Measurements from ENCODE around the gene TRPC4AP.

The TRPC4AP gene

DNA sequence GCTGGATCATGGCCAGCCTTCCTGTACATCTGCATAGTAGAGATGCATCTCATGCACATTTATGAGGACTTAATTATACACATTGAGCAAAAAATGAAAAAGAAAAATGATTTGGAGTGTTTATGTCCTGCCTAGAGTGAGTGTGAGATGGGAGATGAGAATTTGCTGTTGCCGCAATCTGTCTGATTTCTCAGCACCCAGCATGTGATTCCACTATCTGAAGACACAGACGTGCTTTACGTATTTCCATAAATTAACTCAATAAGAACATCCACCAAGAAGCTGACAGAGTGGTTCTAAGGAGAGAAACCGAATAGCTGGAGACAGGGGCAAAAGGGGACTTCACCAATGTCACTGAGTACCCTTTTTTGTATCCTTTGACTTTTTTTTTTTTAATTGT, 39.3 kb upstream of the TRPC4AP start:
- H4K20me1 ChIP-seq (ENCODE audit: insufficient read depth, low read length), result no peaks in the 10 kb centered on the region
- H3K9me2 ChIP-seq (replicated peaks; ENCODE audit: insufficient read depth, low read length), result no peaks in the 10 kb centered on the region
- H3K27ac ChIP-seq (ENCODE audit: low read length), result no peak overlapping the region
- H3K79me2 ChIP-seq (ENCODE audit: low read length), result no peaks in the 10 kb centered on the region
- no peak overlapping the region for H3K4me2 ChIP-seq (ENCODE audit: low read depth, low read length)
- DNase-seq, result no peak
- no peak overlapping the region for H2AFZ ChIP-seq (ENCODE audit: low read length)
- TF ChIP-seq, protein P1, sequence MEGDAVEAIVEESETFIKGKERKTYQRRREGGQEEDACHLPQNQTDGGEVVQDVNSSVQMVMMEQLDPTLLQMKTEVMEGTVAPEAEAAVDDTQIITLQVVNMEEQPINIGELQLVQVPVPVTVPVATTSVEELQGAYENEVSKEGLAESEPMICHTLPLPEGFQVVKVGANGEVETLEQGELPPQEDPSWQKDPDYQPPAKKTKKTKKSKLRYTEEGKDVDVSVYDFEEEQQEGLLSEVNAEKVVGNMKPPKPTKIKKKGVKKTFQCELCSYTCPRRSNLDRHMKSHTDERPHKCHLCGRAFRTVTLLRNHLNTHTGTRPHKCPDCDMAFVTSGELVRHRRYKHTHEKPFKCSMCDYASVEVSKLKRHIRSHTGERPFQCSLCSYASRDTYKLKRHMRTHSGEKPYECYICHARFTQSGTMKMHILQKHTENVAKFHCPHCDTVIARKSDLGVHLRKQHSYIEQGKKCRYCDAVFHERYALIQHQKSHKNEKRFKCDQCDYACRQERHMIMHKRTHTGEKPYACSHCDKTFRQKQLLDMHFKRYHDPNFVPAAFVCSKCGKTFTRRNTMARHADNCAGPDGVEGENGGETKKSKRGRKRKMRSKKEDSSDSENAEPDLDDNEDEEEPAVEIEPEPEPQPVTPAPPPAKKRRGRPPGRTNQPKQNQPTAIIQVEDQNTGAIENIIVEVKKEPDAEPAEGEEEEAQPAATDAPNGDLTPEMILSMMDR (IDR thresholded peaks at IDR 0.05; ENCODE audit: low read length), result no peak
- no peak for TF ChIP-seq EZH2phosphoT487 (IDR thresholded peaks at IDR 0.05; ENCODE audit: low read length)
- TF ChIP-seq EZH2 (optimal IDR thresholded peaks at IDR 0.05; ENCODE audit: low read depth, low read length), result no peak
- H3K9ac ChIP-seq (ENCODE audit: low read length), result no peak overlapping the region
- H3K36me3 ChIP-seq (replicated peaks; ENCODE audit: insufficient read depth, low read length), result no peaks in the 10 kb centered on the region
- no peaks in the 10 kb centered on the region for H3F3A ChIP-seq (ENCODE audit: insufficient read depth, low read length)
- no peaks in the 10 kb centered on the region for H3K27me3 ChIP-seq (replicated peaks; ENCODE audit: insufficient read depth, low read length)
- H3K9me3 ChIP-seq (replicated peaks; ENCODE audit: insufficient read depth, low read length), result no peaks in the 10 kb centered on the region
- H3K4me1 ChIP-seq (ENCODE audit: low read length), result no peaks in the 10 kb centered on the region
- no peak overlapping the region for H3K4me3 ChIP-seq (ENCODE audit: low read length)

DNA sequence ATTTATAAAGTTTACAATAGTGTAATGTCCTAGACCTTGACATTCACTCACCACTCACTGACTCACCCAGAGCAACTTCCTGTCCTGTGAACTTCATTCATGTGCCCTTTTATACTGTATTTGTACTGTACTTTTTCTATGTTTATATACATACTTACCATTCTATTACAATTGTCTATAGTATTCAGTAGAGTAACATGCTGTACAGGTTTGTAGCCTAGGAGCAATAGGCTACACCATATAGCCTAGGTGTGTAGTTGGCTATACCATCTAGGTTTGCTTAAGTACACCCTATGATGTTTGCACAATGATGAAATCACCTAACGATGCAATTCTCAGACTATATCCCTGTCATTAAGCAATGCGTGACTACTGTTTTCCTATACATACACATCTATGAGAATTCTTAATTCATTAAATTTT, 37.1 kb upstream of the TRPC4AP start:
- TF ChIP-seq, protein P1 (IDR thresholded peaks at IDR 0.05; ENCODE audit: low read length), result no peak
- TF ChIP-seq EZH2 (optimal IDR thresholded peaks at IDR 0.05; ENCODE audit: low read depth, low read length) (no peak), EZH2phosphoT487 (IDR thresholded peaks at IDR 0.05; ENCODE audit: low read length) (no peak)
- no peaks in the 10 kb centered on the region for H3K27me3 ChIP-seq (replicated peaks; ENCODE audit: insufficient read depth, low read length)

DNA sequence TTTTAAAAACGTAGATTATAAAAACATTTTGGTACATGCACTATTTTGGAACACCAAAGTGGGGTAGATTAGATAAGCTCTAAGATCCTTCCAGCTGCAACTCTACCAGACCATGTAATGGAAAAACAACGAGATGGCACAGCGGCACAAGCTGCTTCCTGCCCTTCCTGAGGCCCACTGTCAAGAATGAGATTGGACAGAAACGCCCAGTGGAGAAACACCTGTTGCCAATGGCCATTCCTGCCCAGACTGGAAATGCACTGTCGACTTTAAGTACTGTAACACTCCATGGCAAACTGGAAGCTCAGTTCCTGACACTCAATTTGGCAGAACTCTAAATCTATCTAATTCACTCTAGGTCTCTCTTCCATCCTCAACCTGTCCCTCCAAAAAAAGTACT, 33.1 kb upstream of the TRPC4AP start:
- H3K4me1 ChIP-seq (ENCODE audit: low read length), result no peaks in the 10 kb centered on the region
- no peak for DNase-seq
- H3K79me2 ChIP-seq (ENCODE audit: low read length), result no peaks in the 10 kb centered on the region
- no peaks in the 10 kb centered on the region for H3F3A ChIP-seq (ENCODE audit: insufficient read depth, low read length)
- no peaks in the 10 kb centered on the region for H4K20me1 ChIP-seq (ENCODE audit: insufficient read depth, low read length)
- H3K9me3 ChIP-seq (replicated peaks; ENCODE audit: insufficient read depth, low read length), result no peaks in the 10 kb centered on the region
- no peak overlapping the region for H2AFZ ChIP-seq (ENCODE audit: low read length)
- H3K27me3 ChIP-seq (replicated peaks; ENCODE audit: insufficient read depth, low read length), result no peaks in the 10 kb centered on the region
- no peaks in the 10 kb centered on the region for H3K9me2 ChIP-seq (replicated peaks; ENCODE audit: insufficient read depth, low read length)
- H3K36me3 ChIP-seq (replicated peaks; ENCODE audit: insufficient read depth, low read length), result no peaks in the 10 kb centered on the region
- TF ChIP-seq EZH2 (optimal IDR thresholded peaks at IDR 0.05; ENCODE audit: low read depth, low read length), result no peak
- TF ChIP-seq EZH2phosphoT487 (IDR thresholded peaks at IDR 0.05; ENCODE audit: low read length), result no peak
- TF ChIP-seq, protein P1 (IDR thresholded peaks at IDR 0.05; ENCODE audit: low read length), result no peak
- H3K4me3 ChIP-seq (ENCODE audit: low read length), result no peak overlapping the region
- H3K27ac ChIP-seq (ENCODE audit: low read length), result no peak overlapping the region
- H3K4me2 ChIP-seq (ENCODE audit: low read depth, low read length), result no peak overlapping the region
- no peak overlapping the region for H3K9ac ChIP-seq (ENCODE audit: low read length)

More for the DNA sequence above, 37.1 kb upstream of the TRPC4AP start:
- H3K4me2 ChIP-seq (ENCODE audit: low read depth, low read length), result no peak overlapping the region
- H3K4me3 ChIP-seq (ENCODE audit: low read length), result no peak overlapping the region
- no peak overlapping the region for H3K9ac ChIP-seq (ENCODE audit: low read length)
- DNase-seq, result no peak
- H3K9me2 ChIP-seq (replicated peaks; ENCODE audit: insufficient read depth, low read length), result no peaks in the 10 kb centered on the region
- no peak overlapping the region for H3K27ac ChIP-seq (ENCODE audit: low read length)
- H3K9me3 ChIP-seq (replicated peaks; ENCODE audit: insufficient read depth, low read length), result no peaks in the 10 kb centered on the region
- no peaks in the 10 kb centered on the region for H3K79me2 ChIP-seq (ENCODE audit: low read length)
- no peaks in the 10 kb centered on the region for H3F3A ChIP-seq (ENCODE audit: insufficient read depth, low read length)
- no peaks in the 10 kb centered on the region for H3K36me3 ChIP-seq (replicated peaks; ENCODE audit: insufficient read depth, low read length)
- H3K4me1 ChIP-seq (ENCODE audit: low read length), result no peaks in the 10 kb centered on the region
- no peak overlapping the region for H2AFZ ChIP-seq (ENCODE audit: low read length)
- H4K20me1 ChIP-seq (ENCODE audit: insufficient read depth, low read length), result no peaks in the 10 kb centered on the region
